Stimulated activated CD8-positive, alpha-beta memory T cell treated with anti-CD3 and anti-CD28 coated beads, Interleukin-4, amount 100 ng/mL, for 24 hours (primary cell): ENCODE results near the gene SLC22A23.
A peak's percentile ranks its signal among the peaks of the same experiment; 100 is the strongest.

ENCODE experiments used
- DNase-seq: peaks from one replicate; pipeline ENCODE4 v3.0.0-alpha.2; 2020; ENCODE audit warnings: low read depth

SLC22A23 gene

GRCh38 chr6:3456898-3457709 lies at the start of gene SLC22A23:
Gene SLC22A23 (minus strand): TSS chr6:3457050. CDS start chr6:3456559, 491 bp downstream.
- peak; percentile 33 for DNase-seq

GRCh38 chr6:3506200-3506599 lies 49.4 kb upstream of the SLC22A23 start:
- no peak for DNase-seq

- DNase-seq = no peak
These were observed 48.3 kb upstream of the SLC22A23 start for GRCh38 chr6:3504938-3505805.

- no peak for DNase-seq
These were observed 47.5 kb upstream of the SLC22A23 start for GRCh38 chr6:3504354-3504753.

- DNase-seq = no peak
These were observed 45.1 kb upstream of the SLC22A23 start for GRCh38 chr6:3501826-3502500.

- no peak for DNase-seq
These were observed 43.6 kb upstream of the SLC22A23 start for GRCh38 chr6:3500262-3501014.

- no peak for DNase-seq
These were observed 42.8 kb upstream of the SLC22A23 start for GRCh38 chr6:3499603-3500002.

GRCh38 chr6:3496395-3496794 lies 39.5 kb upstream of the SLC22A23 start:
- no peak for DNase-seq

- no peak for DNase-seq
These were observed 37.7 kb upstream of the SLC22A23 start for GRCh38 chr6:3494391-3495100.

GRCh38 chr6:3490625-3490980 lies 33.8 kb upstream of the SLC22A23 start:
- DNase-seq = no peak

- no peak for DNase-seq
These were observed 33.2 kb upstream of the SLC22A23 start for GRCh38 chr6:3489961-3490624.

GRCh38 chr6:3489027-3489757 lies 32.3 kb upstream of the SLC22A23 start:
- no peak for DNase-seq

GRCh38 chr6:3484946-3485345 lies 28.1 kb upstream of the SLC22A23 start:
- no peak for DNase-seq

- DNase-seq = no peak
These were observed 27.3 kb upstream of the SLC22A23 start for GRCh38 chr6:3484192-3484591.

- DNase-seq = no peak
These were observed 26.8 kb upstream of the SLC22A23 start for GRCh38 chr6:3483675-3484074.

GRCh38 chr6:3482869-3483268 lies 26.0 kb upstream of the SLC22A23 start:
- no peak for DNase-seq

GRCh38 chr6:3481640-3482039 lies 24.8 kb upstream of the SLC22A23 start:
- no peak for DNase-seq

GRCh38 chr6:3480009-3480408 lies 23.2 kb upstream of the SLC22A23 start:
- no peak for DNase-seq

GRCh38 chr6:3473773-3474172 lies 16.9 kb upstream of the SLC22A23 start:
- no peak for DNase-seq

- DNase-seq = no peak
These were observed 14.9 kb upstream of the SLC22A23 start for GRCh38 chr6:3471711-3472110.
